ENCODE data around the gene ATP5PB.

ATP5PB gene

GRCh38 chr1:111412839-111413238 is 36.4 kb upstream of the ATP5PB start:
- no peak for TF ChIP-seq CTCF (conservative IDR thresholded peaks at IDR 0.05)
- no peak for TF ChIP-seq ZFX (IDR thresholded peaks at IDR 0.05)
- H3K27ac ChIP-seq, result no peak overlapping the region

GRCh38 chr1:111414756-111415155 is 34.5 kb upstream of the ATP5PB start:
- H3K27ac ChIP-seq, result no peak overlapping the region
- TF ChIP-seq ZFX (IDR thresholded peaks at IDR 0.05) (no peak), CTCF (conservative IDR thresholded peaks at IDR 0.05) (no peak)

GRCh38 chr1:111415461-111415860 is 33.8 kb upstream of the ATP5PB start:
- H3K27ac ChIP-seq, result no peak overlapping the region
- TF ChIP-seq CTCF (conservative IDR thresholded peaks at IDR 0.05) (no peak), ZFX (IDR thresholded peaks at IDR 0.05) (no peak)

GRCh38 chr1:111417755-111418154 is 31.5 kb upstream of the ATP5PB start:
- no peak for TF ChIP-seq ZFX (IDR thresholded peaks at IDR 0.05)
- peak overlapping the region; percentile 11; the same call in 1 of the 2 replicates for H3K27ac ChIP-seq

GRCh38 chr1:111419037-111419436 is 30.2 kb upstream of the ATP5PB start:
- H3K27ac ChIP-seq, result no peak overlapping the region
- TF ChIP-seq CTCF (conservative IDR thresholded peaks at IDR 0.05), result no peak
- no peak for TF ChIP-seq ZFX (IDR thresholded peaks at IDR 0.05)

- no peak; the same call in 1 of the 2 replicates for TF ChIP-seq CTCF (conservative IDR thresholded peaks at IDR 0.05)
- TF ChIP-seq ZFX (IDR thresholded peaks at IDR 0.05), result no peak
- no peak overlapping the region for H3K27ac ChIP-seq
Observed at GRCh38 chr1:111420377-111420776, 28.9 kb upstream of the ATP5PB start.

- peak overlapping the region; percentile 47 for H3K27ac ChIP-seq
- TF ChIP-seq ZFX (IDR thresholded peaks at IDR 0.05) (no peak), CTCF (conservative IDR thresholded peaks at IDR 0.05) (peak; percentile 38)
Observed at GRCh38 chr1:111422546-111423391, 26.5 kb upstream of the ATP5PB start.

- H3K27ac ChIP-seq, result no peak overlapping the region
- TF ChIP-seq CTCF (conservative IDR thresholded peaks at IDR 0.05) (no peak), ZFX (IDR thresholded peaks at IDR 0.05) (no peak)
Observed at GRCh38 chr1:111424281-111424680, 25.0 kb upstream of the ATP5PB start.

All from C4-2B (cell line).